Central memory CD8-positive, alpha-beta T cell (primary cell): ENCODE data around the gene ABCC1.

Experiments
- ATAC-seq: fragments of 150-1000 bp; cut with Tn5 transposase; replicated peaks from 2 replicates; pipeline ENCODE4 v1.10.0; 2022; ENCODE audit warnings: mild to moderate bottlenecking, moderate FRiP score, moderate number of reproducible peaks; ENCODE audit not compliant: poor library complexity, severe bottlenecking; ENCODE audit errors: extremely low read depth
- DNase-seq, 2 donors: peaks; one replicate each; pipeline ENCODE4 v3.0.0; 2021; ENCODE audit warnings: low spot score in 2 of 2
- H3K27ac Mint-ChIP-seq: one replicate; pipeline ENCODE4 v1.8.0; 2022; ENCODE audit warnings: low read depth, mild to moderate bottlenecking, moderate library complexity, mixed read lengths
- H3K27me3 Mint-ChIP-seq: one replicate; pipeline ENCODE4 v1.8.0; 2022; ENCODE audit warnings: mixed read lengths
- H3K36me3 Mint-ChIP-seq: one replicate; pipeline ENCODE4 v1.8.0; 2022; ENCODE audit warnings: mild to moderate bottlenecking, moderate library complexity, mixed read lengths; ENCODE audit not compliant: insufficient read depth
- H3K4me1 Mint-ChIP-seq: one replicate; pipeline ENCODE4 v1.8.0; 2022; ENCODE audit warnings: mixed read lengths
- H3K4me3 Mint-ChIP-seq: one replicate; pipeline ENCODE4 v1.8.0; 2022; ENCODE audit warnings: mild to moderate bottlenecking, moderate library complexity, mixed read lengths
- H3K9me3 Mint-ChIP-seq: one replicate; pipeline ENCODE4 v1.8.0; 2022; ENCODE audit warnings: mixed read lengths

Gene ABCC1

DNA sequence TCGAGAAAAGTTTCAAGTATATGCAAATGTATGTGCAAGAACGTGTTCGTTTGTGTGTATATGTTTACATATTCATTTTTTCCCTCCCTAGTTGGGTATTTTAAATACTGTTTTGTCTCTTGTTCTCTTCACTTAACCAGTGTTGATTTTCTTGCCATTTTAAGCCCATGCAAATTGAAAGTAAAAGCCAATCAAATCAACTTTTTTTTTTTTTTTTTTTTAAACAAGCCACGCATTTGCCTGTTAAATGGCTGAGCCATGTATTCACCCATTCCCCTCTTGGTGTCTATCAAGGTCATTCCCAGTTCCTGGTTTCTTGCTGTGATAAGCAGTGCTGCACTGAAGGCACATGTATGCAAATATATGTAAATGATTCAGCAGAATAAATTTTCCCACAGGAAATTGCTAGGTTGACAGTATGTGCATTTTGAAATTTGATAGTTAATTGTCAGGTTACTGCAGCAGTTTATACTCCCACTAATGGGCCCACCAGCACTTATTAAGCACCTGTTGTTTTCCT is 12.2 kb downstream of the ABCC1 start:
- ATAC-seq (peak; percentile 54), DNase-seq (no peak)
- H3K36me3 Mint-ChIP-seq: peaks cover 14% of the 10 kb centered on the region
- H3K9me3 Mint-ChIP-seq: no peaks in the 10 kb centered on the region
- peaks cover 59% of the 10 kb centered on the region for H3K4me1 Mint-ChIP-seq
- no peaks in the 10 kb centered on the region for H3K27me3 Mint-ChIP-seq
- peak overlapping the region; percentile 98 for H3K27ac Mint-ChIP-seq
- peak overlapping the region; percentile 77 for H3K4me3 Mint-ChIP-seq

DNA sequence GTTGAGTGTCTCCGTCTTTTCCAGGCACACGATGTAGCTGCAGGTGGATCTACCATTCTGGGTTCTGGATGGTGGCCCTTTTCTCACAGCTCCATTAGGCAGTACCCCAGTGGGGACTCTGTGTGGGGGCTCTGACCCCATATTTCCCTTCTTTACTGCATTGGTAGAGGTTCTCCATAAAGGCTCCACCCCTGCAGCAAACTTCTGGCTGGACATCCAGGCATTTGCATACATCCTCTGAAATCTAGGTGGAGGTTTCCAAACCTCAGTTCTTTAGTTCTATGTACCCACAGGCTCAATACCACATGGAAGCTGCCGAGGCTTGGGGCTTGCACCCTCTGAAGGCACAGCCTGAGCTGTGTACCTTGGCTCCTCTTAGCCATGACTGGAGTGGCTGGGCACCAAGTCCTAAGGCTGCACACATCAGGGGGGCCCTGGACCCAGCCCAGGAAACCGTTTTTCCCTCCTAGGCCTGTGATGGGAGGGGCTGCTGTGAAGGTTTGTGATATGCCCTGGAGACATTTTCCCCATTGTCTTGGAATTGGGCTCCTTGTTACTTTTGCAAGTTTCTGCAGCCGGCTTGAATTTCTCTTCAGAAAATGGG is 14.0 kb downstream of the ABCC1 start:
- DNase-seq (no peak), ATAC-seq (no peak)
- H3K36me3 Mint-ChIP-seq: peaks cover 18% of the 10 kb centered on the region
- peak overlapping the region; percentile 98 for H3K27ac Mint-ChIP-seq
- peaks cover 73% of the 10 kb centered on the region for H3K4me1 Mint-ChIP-seq
- H3K9me3 Mint-ChIP-seq: no peaks in the 10 kb centered on the region
- H3K4me3 Mint-ChIP-seq: peak overlapping the region; percentile 23
- H3K27me3 Mint-ChIP-seq: no peaks in the 10 kb centered on the region

DNA sequence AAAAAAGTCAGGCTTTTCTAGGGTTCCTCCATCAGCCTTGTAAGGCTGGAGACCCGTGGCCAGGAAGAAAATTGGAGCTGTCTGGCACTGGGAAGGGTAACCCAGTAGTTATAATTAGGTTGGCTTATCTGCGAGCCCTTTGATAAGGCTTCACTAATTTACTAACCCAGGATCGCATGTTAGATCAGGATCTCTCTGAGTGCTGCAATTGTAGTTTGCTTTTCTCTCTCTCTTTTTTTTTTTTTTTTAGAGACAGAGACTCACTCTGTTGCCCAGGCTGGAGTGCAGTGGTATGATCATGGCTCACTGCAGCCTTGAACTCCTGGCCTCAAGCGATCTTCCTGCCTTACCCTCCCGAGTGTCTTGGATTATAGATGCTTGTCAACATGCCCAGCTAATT is 17.0 kb downstream of the ABCC1 start:
- Mint-ChIP-seq H3K9me3 (peaks cover 2% of the 10 kb centered on the region), H3K27ac (peak overlapping the region; percentile 76), H3K4me1 (peaks cover 55% of the 10 kb centered on the region), H3K4me3 (no peak overlapping the region), H3K27me3 (no peaks in the 10 kb centered on the region), H3K36me3 (peaks cover 14% of the 10 kb centered on the region)
- DNase-seq (no peak), ATAC-seq (no peak)

DNA sequence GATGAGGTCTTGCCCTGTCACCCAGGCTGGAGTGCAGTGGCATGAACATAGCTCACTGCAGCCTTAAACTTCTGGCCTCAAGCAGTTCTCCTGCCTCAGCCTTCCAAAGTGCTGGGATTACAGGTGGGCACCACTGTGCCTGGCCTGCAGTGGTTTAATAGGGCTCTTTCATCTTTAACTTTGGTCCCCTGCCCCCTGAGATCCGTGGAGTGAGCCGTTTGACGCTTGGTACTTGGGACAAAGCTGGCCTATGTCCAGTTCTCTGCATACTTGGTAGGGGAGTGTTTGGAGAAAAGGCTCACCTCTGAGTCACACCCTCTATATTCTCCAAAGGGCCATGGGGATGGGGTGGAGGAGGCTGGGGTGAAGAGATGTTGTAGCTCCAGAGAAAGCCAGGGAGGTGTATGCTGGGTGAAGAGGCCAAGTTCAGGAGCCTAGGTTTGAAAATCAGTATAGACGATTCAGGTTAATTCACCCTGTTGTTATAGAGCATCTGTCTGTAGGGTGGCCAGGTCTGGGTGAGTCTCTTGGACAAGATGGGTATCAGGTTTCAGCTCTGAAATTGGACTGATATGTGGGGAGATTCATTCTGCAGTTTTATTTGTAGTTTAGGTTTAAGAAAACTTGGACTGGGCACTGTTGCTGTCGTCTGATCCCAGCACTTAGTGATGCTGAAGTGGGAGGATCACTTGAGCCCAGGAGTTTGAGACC is 17.6 kb downstream of the ABCC1 start:
- peaks cover 50% of the 10 kb centered on the region for H3K4me1 Mint-ChIP-seq
- no peaks in the 10 kb centered on the region for H3K27me3 Mint-ChIP-seq
- H3K9me3 Mint-ChIP-seq: peaks cover 5% of the 10 kb centered on the region
- H3K4me3 Mint-ChIP-seq: no peak overlapping the region
- no peak for DNase-seq
- no peak for ATAC-seq
- H3K27ac Mint-ChIP-seq: no peak overlapping the region
- H3K36me3 Mint-ChIP-seq: peaks cover 10% of the 10 kb centered on the region

DNA sequence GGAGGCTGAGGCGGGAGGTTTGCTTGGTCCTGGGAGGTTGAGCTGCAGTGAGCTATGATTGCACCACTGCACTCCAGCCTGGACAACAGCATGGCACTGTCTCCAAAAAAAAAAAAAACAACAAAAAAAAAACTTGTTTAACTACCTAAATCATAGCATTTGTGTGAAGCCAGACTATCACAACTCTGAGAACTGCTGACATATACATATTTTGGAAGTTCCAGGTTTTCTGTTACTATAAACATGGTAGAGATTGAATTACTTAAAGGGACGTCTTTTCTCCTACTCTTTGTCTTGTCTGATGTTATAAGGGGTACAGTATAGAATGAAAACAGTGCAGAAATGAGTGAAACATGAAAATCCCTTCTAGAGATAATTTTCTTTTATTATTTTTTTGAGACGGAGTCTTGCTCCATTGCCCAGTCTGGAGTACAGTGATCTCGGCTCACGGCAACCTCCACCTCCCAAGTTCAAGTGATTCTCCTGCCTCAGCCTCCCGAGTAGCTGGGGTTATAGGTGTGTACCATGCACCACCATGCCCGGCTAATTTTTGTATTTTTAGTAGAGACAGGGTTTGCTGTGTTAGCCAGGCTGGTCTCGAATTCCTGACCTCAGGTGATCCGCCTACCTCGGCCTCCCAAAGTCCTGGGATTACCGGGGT is 18.4 kb downstream of the ABCC1 start:
- no peak for DNase-seq
- Mint-ChIP-seq H3K27me3 (no peaks in the 10 kb centered on the region), H3K4me1 (peaks cover 42% of the 10 kb centered on the region), H3K4me3 (no peak overlapping the region), H3K36me3 (peaks cover 13% of the 10 kb centered on the region), H3K27ac (no peak overlapping the region), H3K9me3 (peaks cover 10% of the 10 kb centered on the region)
- ATAC-seq: no peak

DNA sequence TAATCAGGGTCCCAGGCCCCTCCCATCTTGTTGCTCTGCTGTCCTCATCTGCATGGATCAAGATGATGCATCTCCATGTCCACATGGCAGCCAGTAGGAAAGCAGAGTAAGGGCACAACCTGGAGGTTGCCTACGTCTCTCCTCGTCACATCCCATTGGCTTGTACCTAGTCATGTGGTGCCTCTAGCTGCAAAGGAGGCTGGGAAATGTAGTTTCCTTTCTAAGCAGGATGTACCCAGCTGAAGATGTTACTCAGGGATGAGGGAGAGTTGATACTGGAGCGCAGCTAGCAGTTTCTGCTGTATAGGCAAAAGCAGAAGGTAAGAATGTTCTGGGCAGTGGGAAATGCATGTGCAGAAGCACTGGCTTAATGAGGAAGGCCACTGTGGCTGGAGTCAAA is 20.8 kb downstream of the ABCC1 start:
- Mint-ChIP-seq H3K4me1 (peaks cover 38% of the 10 kb centered on the region), H3K4me3 (no peak overlapping the region), H3K36me3 (peaks cover 19% of the 10 kb centered on the region), H3K27ac (no peak overlapping the region), H3K9me3 (peaks cover 10% of the 10 kb centered on the region), H3K27me3 (no peaks in the 10 kb centered on the region)
- DNase-seq (no peak), ATAC-seq (peak; percentile 54)

DNA sequence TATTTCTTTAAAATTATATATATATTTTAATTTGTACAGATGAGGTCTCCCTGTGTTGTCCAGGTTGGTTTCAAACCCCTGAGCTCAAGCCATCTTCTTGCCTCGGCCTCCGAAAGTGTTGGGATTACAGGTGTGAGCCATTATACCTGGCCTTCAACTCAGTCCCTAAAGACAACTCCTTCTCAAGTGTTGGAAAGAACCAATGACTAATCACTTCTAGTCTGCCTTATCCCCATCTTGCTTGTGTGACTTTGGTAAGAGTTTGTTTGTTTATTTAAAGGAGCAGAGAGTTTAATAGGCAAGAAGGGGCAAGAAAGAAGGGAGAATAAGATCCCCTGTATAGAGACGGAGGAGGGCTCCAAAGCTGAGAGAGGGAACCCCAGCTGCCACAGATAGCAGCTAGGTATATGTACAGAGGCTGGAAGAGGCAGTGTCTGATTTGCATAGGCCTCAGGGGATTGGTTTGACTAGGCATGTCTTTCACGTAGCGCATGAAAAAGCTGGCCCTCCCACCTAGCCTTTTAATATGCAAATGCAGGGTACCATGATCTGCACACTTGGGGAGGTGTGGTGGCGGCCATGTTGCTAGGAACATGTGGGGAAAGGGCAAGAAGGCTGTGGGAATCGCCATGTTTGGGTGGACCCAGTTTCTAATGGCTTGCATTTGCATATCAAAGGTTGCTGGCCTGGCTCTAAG is 21.5 kb downstream of the ABCC1 start:
- Mint-ChIP-seq H3K36me3 (peaks cover 19% of the 10 kb centered on the region), H3K9me3 (peaks cover 10% of the 10 kb centered on the region), H3K27me3 (no peaks in the 10 kb centered on the region), H3K4me1 (peaks cover 43% of the 10 kb centered on the region), H3K4me3 (no peak overlapping the region), H3K27ac (no peak overlapping the region)
- DNase-seq (no peak), ATAC-seq (no peak)

DNA sequence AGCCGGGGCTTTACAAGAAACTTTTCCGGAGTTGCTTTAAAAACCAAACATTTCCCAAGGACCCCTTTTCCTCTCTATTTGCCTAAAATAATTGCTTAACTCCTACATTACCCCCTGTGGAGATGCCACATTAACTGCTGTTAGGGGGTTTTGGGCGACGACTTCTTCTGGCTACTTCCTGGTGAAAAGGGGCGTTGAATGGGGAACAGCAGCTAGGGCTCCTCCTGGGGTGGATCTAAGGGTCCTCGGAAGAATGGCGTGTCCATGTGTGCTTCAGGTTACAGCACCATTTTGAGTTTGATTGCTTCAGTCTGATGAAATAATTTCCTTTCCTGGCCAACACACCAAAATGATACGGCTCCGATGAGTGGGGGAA is 22.0 kb downstream of the ABCC1 start:
- H3K4me3 Mint-ChIP-seq: no peak overlapping the region
- peaks cover 19% of the 10 kb centered on the region for H3K36me3 Mint-ChIP-seq
- DNase-seq (no peak), ATAC-seq (no peak)
- no peak overlapping the region for H3K27ac Mint-ChIP-seq
- H3K4me1 Mint-ChIP-seq: peaks cover 48% of the 10 kb centered on the region
- H3K27me3 Mint-ChIP-seq: no peaks in the 10 kb centered on the region
- H3K9me3 Mint-ChIP-seq: peaks cover 10% of the 10 kb centered on the region

DNA sequence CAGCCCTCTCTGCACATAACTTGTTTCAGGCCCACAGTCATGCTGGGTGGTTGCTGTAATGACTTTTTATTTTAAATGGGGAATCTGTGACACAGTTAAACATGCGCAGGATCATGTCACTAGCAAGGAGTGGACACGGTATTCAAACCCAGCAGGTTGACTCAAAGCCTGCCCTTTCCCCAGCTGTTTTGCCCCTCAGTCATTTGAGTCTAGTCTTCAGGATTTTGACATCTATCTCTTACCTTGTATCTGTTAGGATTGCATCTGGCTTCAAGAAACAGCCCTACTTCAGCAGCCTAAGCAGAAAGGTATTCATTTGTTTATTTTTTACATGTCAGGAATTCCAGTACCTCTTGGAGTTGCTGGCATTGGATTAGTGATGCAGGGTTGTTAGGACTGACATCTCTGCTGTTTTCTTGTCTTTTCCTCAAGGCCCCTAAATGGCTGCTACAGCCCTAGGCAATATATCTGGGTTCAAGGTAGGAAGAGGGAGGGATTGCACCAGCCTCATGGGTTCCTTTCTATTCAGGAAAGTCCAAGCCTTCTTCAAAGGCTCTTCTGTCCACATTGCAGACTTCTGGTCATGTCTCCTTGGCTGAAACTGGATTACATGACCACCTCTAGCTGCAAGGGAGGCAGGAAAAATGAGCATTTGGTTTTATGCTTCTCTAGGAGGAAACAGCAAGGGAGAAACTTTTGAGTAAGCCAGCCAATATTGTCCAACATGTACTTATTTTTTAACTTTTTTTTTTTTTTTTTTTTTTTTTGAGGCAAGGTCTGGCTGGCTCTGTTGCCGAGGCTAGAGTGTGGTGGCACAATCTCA is 22.8 kb downstream of the ABCC1 start:
- no peaks in the 10 kb centered on the region for H3K27me3 Mint-ChIP-seq

DNA sequence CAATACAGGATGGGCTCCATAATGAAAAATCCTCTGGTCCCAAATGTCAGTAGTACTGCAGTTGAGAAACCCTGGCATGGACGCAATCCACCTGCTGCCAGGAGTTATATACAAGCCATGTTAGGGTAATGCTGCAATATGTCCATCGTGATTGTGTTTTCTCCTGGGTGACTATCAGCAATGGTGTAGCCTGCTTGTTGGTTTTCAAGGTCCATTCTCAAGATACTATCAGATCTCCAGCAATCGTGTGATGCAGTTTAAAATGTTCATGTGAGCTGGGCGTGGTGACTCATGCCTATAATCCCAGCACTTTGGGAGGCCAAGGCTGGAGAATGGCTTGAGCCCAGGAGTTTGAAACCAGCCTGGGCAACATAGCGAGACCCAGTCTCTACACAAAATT is 24.0 kb downstream of the ABCC1 start:
- Mint-ChIP-seq H3K4me1 (peaks cover 44% of the 10 kb centered on the region), H3K4me3 (no peak overlapping the region), H3K36me3 (peaks cover 18% of the 10 kb centered on the region), H3K27me3 (no peaks in the 10 kb centered on the region), H3K9me3 (peaks cover 12% of the 10 kb centered on the region), H3K27ac (no peak overlapping the region)
- ATAC-seq (no peak), DNase-seq (no peak)

More for the DNA sequence above, 22.8 kb downstream of the ABCC1 start:
- H3K4me1 Mint-ChIP-seq: peaks cover 48% of the 10 kb centered on the region
- H3K36me3 Mint-ChIP-seq: peaks cover 15% of the 10 kb centered on the region
- peaks cover 10% of the 10 kb centered on the region for H3K9me3 Mint-ChIP-seq
- H3K4me3 Mint-ChIP-seq: no peak overlapping the region
- DNase-seq (no peak), ATAC-seq (no peak)
- H3K27ac Mint-ChIP-seq: no peak overlapping the region

DNA sequence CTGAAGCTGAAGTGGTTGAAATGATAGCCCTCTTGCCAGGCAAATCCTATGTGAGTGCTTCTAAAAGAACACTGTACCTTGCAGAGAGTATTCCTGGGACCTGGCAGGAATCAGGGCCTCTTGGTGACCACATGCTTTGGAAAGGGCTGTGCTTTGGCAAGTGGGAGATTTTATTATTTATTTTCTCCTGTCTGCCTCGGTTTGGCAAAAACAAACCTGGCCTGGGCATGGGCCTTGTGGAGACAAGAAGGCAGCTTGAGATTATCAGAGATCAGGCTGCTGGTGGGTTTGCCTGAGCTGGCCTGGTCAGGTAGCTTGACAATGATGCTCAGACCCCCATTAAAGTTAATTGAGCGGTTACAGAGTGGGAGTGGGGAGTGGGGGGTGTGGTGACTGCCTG is 24.6 kb downstream of the ABCC1 start:
- DNase-seq (no peak), ATAC-seq (no peak)
- peaks cover 21% of the 10 kb centered on the region for H3K36me3 Mint-ChIP-seq
- H3K27ac Mint-ChIP-seq: no peak overlapping the region
- H3K4me1 Mint-ChIP-seq: peaks cover 47% of the 10 kb centered on the region
- no peak overlapping the region for H3K4me3 Mint-ChIP-seq
- no peaks in the 10 kb centered on the region for H3K27me3 Mint-ChIP-seq
- peaks cover 15% of the 10 kb centered on the region for H3K9me3 Mint-ChIP-seq

DNA sequence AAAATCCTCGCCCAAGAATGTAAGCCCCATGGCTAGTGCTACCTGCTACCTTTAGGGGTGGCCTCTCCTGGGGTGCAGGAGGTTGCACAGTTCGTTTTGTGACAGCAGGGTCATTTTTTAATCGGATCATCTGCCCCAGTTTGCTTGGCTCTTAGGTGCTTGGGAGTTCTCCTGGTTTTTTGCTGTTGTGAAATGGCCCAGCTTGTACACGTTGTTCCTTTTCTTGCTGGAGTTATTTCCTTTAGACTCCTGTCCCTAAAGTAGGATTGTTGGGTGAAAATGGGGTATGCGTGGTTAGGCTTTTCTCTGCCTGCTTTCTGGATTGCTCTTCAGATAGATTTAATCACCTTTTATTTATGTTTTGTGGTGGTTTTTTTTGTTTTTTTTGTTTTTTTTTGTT is 25.8 kb downstream of the ABCC1 start:
- Mint-ChIP-seq H3K4me1 (peaks cover 53% of the 10 kb centered on the region), H3K27ac (no peak overlapping the region), H3K27me3 (no peaks in the 10 kb centered on the region), H3K4me3 (no peak overlapping the region), H3K36me3 (peaks cover 26% of the 10 kb centered on the region), H3K9me3 (peaks cover 16% of the 10 kb centered on the region)
- DNase-seq (no peak), ATAC-seq (no peak)
